ENCODE data around the gene RAC3. TPM values are rescaled to one million over a fixed set of nuclear protein-coding genes. Genes with fewer than 3 reads are reported as not detected.

RAC3 gene
- total RNA-seq, 1 donor from 2014 or later, result 6.7 TPM

GRCh38 chr17:81998691-81999438 lies 32.6 kb upstream of the RAC3 start:
- intact Hi-C loops (cut with micrococcal nuclease), result no loop called here

GRCh38 chr17:81999587-81999975 lies 31.9 kb upstream of the RAC3 start:
- intact Hi-C loops (cut with micrococcal nuclease), result no loop called here

- intact Hi-C loops (cut with micrococcal nuclease), result no loop called here
Observed at GRCh38 chr17:81999976-82000802, 31.3 kb upstream of the RAC3 start.

GRCh38 chr17:82000803-82001570 lies 30.5 kb upstream of the RAC3 start:
- intact Hi-C loops (cut with micrococcal nuclease), result no loop called here

GRCh38 chr17:82001571-82002056 lies 29.9 kb upstream of the RAC3 start:
- intact Hi-C loops (cut with micrococcal nuclease), result no loop called here

- intact Hi-C loops (cut with micrococcal nuclease), result no loop called here
Observed at GRCh38 chr17:82003411-82004381, 27.8 kb upstream of the RAC3 start.

GRCh38 chr17:82004517-82005455 lies 26.7 kb upstream of the RAC3 start:
- intact Hi-C loops (cut with micrococcal nuclease), result no loop called here

GRCh38 chr17:82005701-82006348 lies 25.7 kb upstream of the RAC3 start:
- intact Hi-C loops (cut with micrococcal nuclease), result no loop called here

GRCh38 chr17:82006468-82007227 lies 24.8 kb upstream of the RAC3 start:
- intact Hi-C loops (cut with micrococcal nuclease), result no loop called here

GRCh38 chr17:82007228-82007494 lies 24.3 kb upstream of the RAC3 start:
- intact Hi-C loops (cut with micrococcal nuclease), result no loop called here

GRCh38 chr17:82007495-82008257 lies 23.8 kb upstream of the RAC3 start:
- intact Hi-C loops (cut with micrococcal nuclease), result no loop called here

GRCh38 chr17:82008258-82008940 lies 23.1 kb upstream of the RAC3 start:
- intact Hi-C loops (cut with micrococcal nuclease), result no loop called here

GRCh38 chr17:82008941-82009405 lies 22.5 kb upstream of the RAC3 start:
- intact Hi-C loops (cut with micrococcal nuclease), result no loop called here

- intact Hi-C loops (cut with micrococcal nuclease), result no loop called here
Observed at GRCh38 chr17:82009413-82009812, 22.1 kb upstream of the RAC3 start.

- intact Hi-C loops (cut with micrococcal nuclease), result no loop called here
Observed at GRCh38 chr17:82010575-82011525, 20.6 kb upstream of the RAC3 start.
